Measurements from ENCODE around the gene DNAH1. TPM values are rescaled to one million over a fixed set of nuclear protein-coding genes. Genes with fewer than 3 reads are reported as not detected.

Gene DNAH1
- total and polyA plus RNA-seq, 2 of the 4 experiments (the other 2 are of a cell fraction), result 2.0 to 4.0 TPM

DNA sequence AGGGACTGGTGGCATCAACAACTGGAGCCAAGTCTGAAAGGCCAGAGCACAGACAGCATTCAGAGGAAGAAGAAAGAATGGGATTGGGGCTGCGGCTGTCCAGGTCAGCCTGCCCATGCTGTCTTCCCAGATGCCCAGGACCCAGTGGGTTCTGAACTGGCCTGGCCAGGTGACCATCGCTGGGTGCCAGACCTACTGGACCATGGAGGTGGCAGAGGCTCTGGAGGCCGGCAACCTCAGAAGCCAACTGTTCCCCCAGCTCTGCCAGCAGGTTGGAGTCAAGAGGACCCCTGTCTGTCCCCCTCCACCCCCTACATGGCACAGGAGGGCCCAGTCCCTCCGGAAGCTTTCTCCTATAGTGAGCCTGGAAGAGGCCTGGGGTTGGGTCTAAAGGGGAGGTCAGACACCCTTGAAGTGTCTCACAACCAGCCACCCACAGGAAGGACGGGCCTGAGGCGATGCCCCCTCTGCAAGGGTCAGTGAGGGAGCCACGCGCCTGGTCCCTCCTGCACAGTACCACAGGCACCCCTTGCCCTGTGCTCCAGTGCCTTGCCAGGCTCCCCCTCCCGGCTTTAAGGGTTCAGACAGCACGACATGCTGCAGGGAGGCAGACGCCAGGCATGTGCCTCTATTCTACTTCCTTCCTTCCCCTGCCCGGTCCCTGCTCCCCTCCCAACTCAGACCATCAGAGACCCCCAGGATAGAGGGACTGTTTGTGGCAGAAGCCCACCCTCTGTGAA, 43.2 kb downstream of the DNAH1 start (continued):
- no peak for TF ChIP-seq RFX5 (IDR thresholded peaks at IDR 0.05; ENCODE audit: low read depth, low read length)
- TF ChIP-seq CEBPB (IDR thresholded peaks at IDR 0.05; ENCODE audit: low read depth, low read length), result no peak
- no peak for TF ChIP-seq MAFK (IDR thresholded peaks at IDR 0.05; ENCODE audit: low read depth, low read length)
- no peak for TF ChIP-seq BHLHE40 (IDR thresholded peaks at IDR 0.05; ENCODE audit: low read depth, low read length)
- TF ChIP-seq USF2 (IDR thresholded peaks at IDR 0.05; ENCODE audit: low read depth, low read length), result no peak
- TF ChIP-seq POLR2A (IDR thresholded peaks at IDR 0.05; ENCODE audit: low read depth, low read length), result no peak
